HG03280 (cell line): ENCODE data around the gene MYH6.
"Not testable (repeated sequence)": the region's sequence is repeated elsewhere in the genome, so short reads cannot be mapped to it uniquely, and the experiment has no call there.

Source experiments
- ATAC-seq: cut with Tn5 transposase; IDR thresholded peaks from one replicate; pipeline ENCODE4 v1.9.1; 2021; ENCODE audit warnings: mild to moderate bottlenecking, moderate library complexity; ENCODE audit not compliant: unreplicated experiment

The MYH6 gene

GRCh38 chr14:23415821-23416778 lies 8.0 kb upstream of the MYH6 start:
- ATAC-seq: no peak

- ATAC-seq: no peak
These were observed 7.1 kb upstream of the MYH6 start for GRCh38 chr14:23414906-23415820.

GRCh38 chr14:23414254-23414653 lies 6.2 kb upstream of the MYH6 start:
- ATAC-seq: no peak

- no peak for ATAC-seq
These were observed 5.6 kb upstream of the MYH6 start for GRCh38 chr14:23413681-23414080.

- no peak for ATAC-seq
These were observed 3.8 kb upstream of the MYH6 start for GRCh38 chr14:23411563-23412525.

- ATAC-seq: no peak
These were observed 2.0 kb upstream of the MYH6 start for GRCh38 chr14:23409966-23410635.

- ATAC-seq: no peak
These were observed 1.4 kb upstream of the MYH6 start for GRCh38 chr14:23409475-23409874.

- no peak for ATAC-seq
These were observed 196 bp upstream of the MYH6 start for GRCh38 chr14:23408307-23408630.

- no peak for ATAC-seq
These were observed 1.2 kb downstream of the MYH6 start for GRCh38 chr14:23406725-23407355.

- ATAC-seq: no peak
These were observed 1.8 kb downstream of the MYH6 start for GRCh38 chr14:23406244-23406643.

- no peak for ATAC-seq
These were observed 2.5 kb downstream of the MYH6 start for GRCh38 chr14:23405516-23406025.

- ATAC-seq: no peak
These were observed 3.0 kb downstream of the MYH6 start for GRCh38 chr14:23405096-23405495.

- ATAC-seq: no peak
These were observed 3.7 kb downstream of the MYH6 start for GRCh38 chr14:23404331-23404900.

GRCh38 chr14:23403908-23404307 lies 4.2 kb downstream of the MYH6 start:
- no peak for ATAC-seq

- ATAC-seq: no peak
These were observed 5.0 kb downstream of the MYH6 start for GRCh38 chr14:23403139-23403438.

GRCh38 chr14:23402296-23403138 lies 5.6 kb downstream of the MYH6 start:
- ATAC-seq: no peak

- ATAC-seq: no peak
These were observed 6.8 kb downstream of the MYH6 start for GRCh38 chr14:23401291-23401690.

- ATAC-seq: not testable (repeated sequence)
These were observed 7.5 kb downstream of the MYH6 start for GRCh38 chr14:23400496-23401149.
